Stimulated activated effector memory CD8-positive, alpha-beta T cell treated with anti-CD3 and anti-CD28 coated beads, Interleukin-12 subunit alpha, Interleukin-12 subunit beta, amount 100 ng/mL, for 72 hours (primary cell): Measurements from ENCODE around the gene MXI1.
"Not testable (repeated sequence)": the region's sequence is repeated elsewhere in the genome, so short reads cannot be mapped to it uniquely, and the experiment has no call there.

ENCODE experiments used
- ATAC-seq: fragments of 150-1000 bp; cut with Tn5 transposase; 2 replicates; pipeline ENCODE4 v1.10.0; 2021
- DNase-seq, 2 donors: peaks; one replicate each; pipeline ENCODE4 v3.0.0; 2021 to 2022; ENCODE audit warnings: low spot score in 2 of 2
- H3K27ac Mint-ChIP-seq: one replicate; pipeline ENCODE4 v1.8.0; 2022; ENCODE audit warnings: mild to moderate bottlenecking, mixed read lengths
- H3K36me3 Mint-ChIP-seq: one replicate; pipeline ENCODE4 v1.8.0; 2022; ENCODE audit warnings: mild to moderate bottlenecking, mixed read lengths
- H3K4me1 Mint-ChIP-seq: one replicate; pipeline ENCODE4 v1.8.0; 2022; ENCODE audit warnings: mixed read lengths
- H3K4me3 Mint-ChIP-seq: one replicate; pipeline ENCODE4 v1.8.0; 2022; ENCODE audit warnings: mild to moderate bottlenecking, mixed read lengths
- H3K9me3 Mint-ChIP-seq: one replicate; pipeline ENCODE4 v1.8.0; 2022; ENCODE audit warnings: mixed read lengths

MXI1 gene

DNA sequence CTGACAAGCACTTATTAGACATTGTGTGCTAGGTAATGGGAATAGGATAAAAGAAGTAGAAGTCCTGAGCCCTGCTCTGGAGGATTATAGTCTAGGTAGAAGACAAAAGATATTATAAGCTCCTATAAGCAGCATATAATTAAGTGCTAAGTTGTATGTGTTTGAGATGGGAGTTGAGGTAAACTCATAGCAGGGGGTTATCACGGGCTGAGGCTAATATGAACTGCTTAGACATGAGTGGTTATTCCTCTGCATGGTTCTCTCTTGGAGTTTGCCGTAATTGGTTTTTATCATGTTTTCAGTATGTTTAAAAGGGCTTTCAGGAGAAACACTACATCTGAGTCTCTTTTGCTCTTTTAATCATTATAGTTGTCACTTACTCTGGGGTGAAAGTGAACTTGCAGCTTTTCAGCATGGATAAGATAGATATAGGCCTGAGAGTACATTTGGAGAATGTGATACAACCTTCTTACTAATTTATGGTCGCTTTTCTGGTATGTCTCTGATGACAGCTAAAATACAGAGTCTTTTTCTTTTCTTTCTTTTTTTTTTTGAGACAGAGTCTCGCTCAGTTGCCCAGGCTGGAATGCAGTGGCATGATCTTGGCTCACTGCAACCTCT, 58.3 kb downstream of the MXI1 start:
- ATAC-seq (no peak), DNase-seq (no peak)
- peaks cover 20% of the 10 kb centered on the region for H3K4me1 Mint-ChIP-seq
- H3K9me3 Mint-ChIP-seq: no peaks in the 10 kb centered on the region
- H3K4me3 Mint-ChIP-seq: no peak overlapping the region
- no peak overlapping the region for H3K27ac Mint-ChIP-seq
- H3K36me3 Mint-ChIP-seq: peaks cover 28% of the 10 kb centered on the region

- ATAC-seq (no peak), DNase-seq (no peak)
- Mint-ChIP-seq H3K9me3 (no peaks in the 10 kb centered on the region), H3K36me3 (peaks cover 28% of the 10 kb centered on the region), H3K4me3 (no peak overlapping the region), H3K27ac (no peak overlapping the region), H3K4me1 (peaks cover 20% of the 10 kb centered on the region)
Observed at GRCh38 chr10:110267276-110267675, 59.9 kb downstream of the MXI1 start.

- Mint-ChIP-seq H3K27ac (no peak overlapping the region), H3K4me3 (peak overlapping the region; percentile 62), H3K36me3 (peaks cover 32% of the 10 kb centered on the region), H3K4me1 (peaks cover 25% of the 10 kb centered on the region), H3K9me3 (no peaks in the 10 kb centered on the region)
- ATAC-seq (no peak), DNase-seq (no peak)
Observed at GRCh38 chr10:110268442-110268841, 61.0 kb downstream of the MXI1 start.

GRCh38 chr10:110268971-110269370, 61.6 kb downstream of the MXI1 start:
- peak overlapping the region; percentile 62 for H3K4me3 Mint-ChIP-seq
- peak overlapping the region; percentile 48 for H3K27ac Mint-ChIP-seq
- H3K36me3 Mint-ChIP-seq: peaks cover 34% of the 10 kb centered on the region
- ATAC-seq (no peak), DNase-seq (no peak)
- no peaks in the 10 kb centered on the region for H3K9me3 Mint-ChIP-seq
- H3K4me1 Mint-ChIP-seq: peaks cover 30% of the 10 kb centered on the region

- Mint-ChIP-seq H3K27ac (peak overlapping the region; percentile 48), H3K36me3 (peaks cover 27% of the 10 kb centered on the region), H3K9me3 (no peaks in the 10 kb centered on the region), H3K4me1 (peaks cover 34% of the 10 kb centered on the region), H3K4me3 (peak overlapping the region; percentile 62)
- ATAC-seq: peak; percentile 85
- DNase-seq: no peak
Observed at GRCh38 chr10:110269374-110270318, 62.2 kb downstream of the MXI1 start.

DNA sequence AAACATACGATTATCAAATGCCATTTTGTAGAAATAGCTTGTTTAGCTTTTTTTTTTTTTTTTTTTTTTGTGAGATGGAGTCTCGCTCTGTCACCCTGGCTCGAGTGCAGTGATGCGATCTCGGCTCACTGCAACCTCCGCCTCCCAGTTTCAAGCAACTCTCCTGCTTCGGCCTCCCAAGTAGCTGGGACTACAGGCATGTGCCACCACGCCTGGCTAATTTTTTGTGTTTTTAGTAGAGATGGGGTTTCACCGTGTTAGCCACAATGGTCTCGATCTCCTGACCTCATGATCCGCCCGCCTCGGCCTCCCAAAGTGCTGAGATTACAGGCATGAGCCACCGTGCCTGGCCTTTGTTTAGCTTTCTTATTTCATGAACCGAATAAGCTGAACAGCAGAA, 65.6 kb downstream of the MXI1 start:
- Mint-ChIP-seq H3K36me3 (peaks cover 27% of the 10 kb centered on the region), H3K4me1 (peaks cover 53% of the 10 kb centered on the region)
- DNase-seq, H3K4me3 Mint-ChIP-seq, H3K9me3 Mint-ChIP-seq, H3K27ac Mint-ChIP-seq: not testable (repeated sequence)
- ATAC-seq: peak; percentile 27

DNA sequence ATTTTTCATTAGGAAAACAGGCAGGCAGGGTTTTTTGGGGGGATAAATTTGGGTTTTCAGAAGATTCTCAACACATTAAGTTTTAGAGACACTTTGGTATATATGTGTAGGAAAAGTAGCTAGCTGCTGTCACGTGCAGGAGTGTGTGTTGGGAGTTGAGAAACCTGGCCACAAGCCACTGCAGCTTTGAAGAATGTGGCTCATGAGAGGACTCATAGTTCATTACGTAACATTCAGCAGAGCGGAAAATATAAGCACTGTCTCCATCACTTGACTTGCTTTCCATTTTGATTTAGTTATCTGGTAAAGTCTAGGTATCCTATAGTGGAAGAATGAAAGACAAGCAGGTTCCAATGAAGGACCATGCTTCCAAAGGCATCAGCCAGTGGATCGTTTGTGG, 66.1 kb downstream of the MXI1 start:
- ATAC-seq (peak; percentile 81), DNase-seq (no peak)
- Mint-ChIP-seq H3K27ac (no peak overlapping the region), H3K36me3 (peaks cover 24% of the 10 kb centered on the region), H3K4me3 (no peak overlapping the region), H3K9me3 (no peaks in the 10 kb centered on the region), H3K4me1 (peaks cover 53% of the 10 kb centered on the region)

- no peaks in the 10 kb centered on the region for H3K9me3 Mint-ChIP-seq
- ATAC-seq: no peak
- peaks cover 53% of the 10 kb centered on the region for H3K4me1 Mint-ChIP-seq
- H3K27ac Mint-ChIP-seq: no peak overlapping the region
- H3K36me3 Mint-ChIP-seq: peaks cover 29% of the 10 kb centered on the region
- H3K4me3 Mint-ChIP-seq: no peak overlapping the region
- no peak for DNase-seq
Observed at GRCh38 chr10:110274072-110274627, 66.7 kb downstream of the MXI1 start.

DNA sequence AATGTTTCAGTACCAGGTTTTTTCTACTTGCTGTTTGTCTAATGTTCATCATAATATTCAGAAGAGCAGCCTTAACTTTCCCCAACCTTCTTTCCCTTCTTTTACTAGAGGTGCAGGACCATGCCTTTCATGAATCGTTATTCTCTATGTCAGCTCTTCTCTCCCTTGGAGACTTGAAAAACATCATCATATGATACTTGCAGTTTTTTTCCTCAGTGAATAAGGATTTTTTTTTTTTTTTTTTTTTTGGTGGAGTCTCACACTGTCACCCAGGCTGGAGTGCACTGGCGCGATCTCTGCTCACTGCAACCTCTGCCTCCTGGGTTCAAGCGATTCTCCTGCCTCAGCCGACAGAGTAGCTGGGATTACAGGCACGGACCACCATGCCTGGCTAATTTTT, 67.2 kb downstream of the MXI1 start:
- peaks cover 50% of the 10 kb centered on the region for H3K4me1 Mint-ChIP-seq

GRCh38 chr10:110275128-110275729, 67.8 kb downstream of the MXI1 start:
- H3K27ac Mint-ChIP-seq: no peak overlapping the region
- H3K9me3 Mint-ChIP-seq: no peaks in the 10 kb centered on the region
- peaks cover 47% of the 10 kb centered on the region for H3K4me1 Mint-ChIP-seq
- peaks cover 32% of the 10 kb centered on the region for H3K36me3 Mint-ChIP-seq
- ATAC-seq (no peak), DNase-seq (no peak)
- no peak overlapping the region for H3K4me3 Mint-ChIP-seq

More for the DNA sequence above, 67.2 kb downstream of the MXI1 start:
- H3K27ac Mint-ChIP-seq: no peak overlapping the region
- no peak overlapping the region for H3K4me3 Mint-ChIP-seq
- DNase-seq (no peak), ATAC-seq (no peak)
- H3K9me3 Mint-ChIP-seq: no peaks in the 10 kb centered on the region
- H3K36me3 Mint-ChIP-seq: peaks cover 29% of the 10 kb centered on the region

GRCh38 chr10:110276603-110277002, 69.2 kb downstream of the MXI1 start:
- Mint-ChIP-seq H3K36me3 (peaks cover 46% of the 10 kb centered on the region), H3K4me1 (peaks cover 47% of the 10 kb centered on the region), H3K27ac (no peak overlapping the region), H3K4me3 (no peak overlapping the region), H3K9me3 (no peaks in the 10 kb centered on the region)
- no peak for DNase-seq
- ATAC-seq: no peak

DNA sequence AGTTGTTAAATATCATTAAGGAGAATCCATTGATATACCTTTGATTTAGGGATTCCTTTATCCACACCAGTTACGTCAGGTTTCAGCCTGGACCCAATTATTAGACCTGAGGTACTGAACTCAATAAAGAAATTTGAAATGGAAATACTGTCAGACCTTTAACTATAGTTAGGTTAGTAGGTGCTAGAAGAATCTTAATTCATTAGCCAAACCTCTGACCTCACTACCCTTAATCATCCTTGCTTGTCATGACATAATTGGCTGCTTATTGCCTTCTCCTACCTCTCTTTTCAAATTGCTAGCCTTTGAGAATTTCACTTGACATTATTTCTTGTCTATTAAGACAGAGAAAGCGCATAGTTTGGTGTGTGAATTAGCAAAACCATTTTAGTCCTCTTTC, 70.2 kb downstream of the MXI1 start:
- H3K36me3 Mint-ChIP-seq: peaks cover 55% of the 10 kb centered on the region
- ATAC-seq: no peak
- H3K27ac Mint-ChIP-seq: no peak overlapping the region
- H3K9me3 Mint-ChIP-seq: no peaks in the 10 kb centered on the region
- peaks cover 47% of the 10 kb centered on the region for H3K4me1 Mint-ChIP-seq
- DNase-seq: no peak
- no peak overlapping the region for H3K4me3 Mint-ChIP-seq

- DNase-seq (no peak), ATAC-seq (no peak)
- Mint-ChIP-seq H3K36me3 (peaks cover 59% of the 10 kb centered on the region), H3K27ac (no peak overlapping the region), H3K4me3 (no peak overlapping the region), H3K4me1 (peaks cover 39% of the 10 kb centered on the region), H3K9me3 (no peaks in the 10 kb centered on the region)
Observed at GRCh38 chr10:110278562-110279406, 71.4 kb downstream of the MXI1 start.

- Mint-ChIP-seq H3K36me3 (peaks cover 65% of the 10 kb centered on the region), H3K27ac (no peak overlapping the region), H3K4me1 (peaks cover 34% of the 10 kb centered on the region), H3K9me3 (no peaks in the 10 kb centered on the region), H3K4me3 (no peak overlapping the region)
- DNase-seq (no peak), ATAC-seq (no peak)
Observed at GRCh38 chr10:110279407-110279986, 72.1 kb downstream of the MXI1 start.
